ENCODE measurements around the gene TSNAX.
A peak's percentile ranks its signal among the peaks of the same experiment; 100 is the strongest.

Gene TSNAX

GRCh38 chr1:231507476-231508355 is 20.8 kb upstream of the TSNAX start:
- H3K4me3 ChIP-seq (ENCODE audit: low read depth, low read length): no peak overlapping the region
- no peak for TF ChIP-seq CTCF (IDR thresholded peaks at IDR 0.05; ENCODE audit: control insufficient read depth, extremely low read depth, insufficient read depth)
- DNase-seq (ENCODE audit: low read depth): peak; percentile 40

GRCh38 chr1:231508497-231508896 is 20.0 kb upstream of the TSNAX start:
- no peak for TF ChIP-seq CTCF (IDR thresholded peaks at IDR 0.05; ENCODE audit: control insufficient read depth, extremely low read depth, insufficient read depth)
- no peak for DNase-seq (ENCODE audit: low read depth)
- no peak overlapping the region for H3K4me3 ChIP-seq (ENCODE audit: low read depth, low read length)

- no peak for DNase-seq (ENCODE audit: low read depth)
- no peak overlapping the region for H3K4me3 ChIP-seq (ENCODE audit: low read depth, low read length)
- no peak for TF ChIP-seq CTCF (IDR thresholded peaks at IDR 0.05; ENCODE audit: control insufficient read depth, extremely low read depth, insufficient read depth)
Measured at GRCh38 chr1:231508941-231509340, 19.5 kb upstream of the TSNAX start.

- no peak for DNase-seq (ENCODE audit: low read depth)
- H3K4me3 ChIP-seq (ENCODE audit: low read depth, low read length): no peak overlapping the region
- no peak for TF ChIP-seq CTCF (IDR thresholded peaks at IDR 0.05; ENCODE audit: control insufficient read depth, extremely low read depth, insufficient read depth)
Measured at GRCh38 chr1:231512147-231512698, 16.2 kb upstream of the TSNAX start.

GRCh38 chr1:231515748-231516147 is 12.7 kb upstream of the TSNAX start:
- H3K4me3 ChIP-seq (ENCODE audit: low read depth, low read length): no peak overlapping the region
- DNase-seq (ENCODE audit: low read depth): no peak
- TF ChIP-seq CTCF (IDR thresholded peaks at IDR 0.05; ENCODE audit: control insufficient read depth, extremely low read depth, insufficient read depth): no peak

GRCh38 chr1:231517076-231517475 is 11.4 kb upstream of the TSNAX start:
- no peak for DNase-seq (ENCODE audit: low read depth)
- no peak for TF ChIP-seq CTCF (IDR thresholded peaks at IDR 0.05; ENCODE audit: control insufficient read depth, extremely low read depth, insufficient read depth)
- no peak overlapping the region for H3K4me3 ChIP-seq (ENCODE audit: low read depth, low read length)

Measured in LNCaP clone FGC (cell line).